Aorta (tissue), 4 donors: Measurements from ENCODE around the gene GSX2. TPM values are rescaled to one million over a fixed set of nuclear protein-coding genes. Genes with fewer than 3 reads are reported as not detected.

Source experiments
- polyA plus RNA-seq, 2 donors: library from polyadenylated mRNA; stranded (reverse); fragments of 200-250 nt; gene quantifications; one replicate each; pipeline ENCODE4 v1.2.3, GENCODE V29; 2013
- total RNA-seq, 2 donors: library from RNA; stranded (reverse); fragmentation: NEBNext Ultra II Directional; extraction: Animal tissue kit (Norgen Biotek cat#: 25700); gene quantifications; one replicate each; pipeline ENCODE4 v1.2.1, GENCODE V29; 2021
- donor health status: healthy with polysubstance abuse.
- donor health status: Bipolar disorder and iron deficiency.
- donor health status: DM: no; HTN: no; CAD: no.
- donor health status: DM: yes; HTN: yes; CAD: no.

GSX2 gene
- total and polyA plus RNA-seq, 4 donors = not detected

Other genes with a start within 250 kb of the GSX2 start
- 10 to 100 TPM; 31.8 to 31.9 TPM for gene CHIC2, start 35.6 kb upstream of the GSX2 start, total RNA-seq
- gene CHIC2, start 35.6 kb upstream of the GSX2 start, polyA plus RNA-seq = 10 to 100 TPM; 18.4 to 23.7 TPM
- gene PDGFRA, start 129.1 kb downstream of the GSX2 start, total RNA-seq = 100 to 1,000 TPM; 167 to 297 TPM
- 100 to 1,000 TPM in 1 of 2 donors, 10 to 100 TPM in 1; 14.5 to 109 TPM for gene PDGFRA, start 129.1 kb downstream of the GSX2 start, polyA plus RNA-seq